ENCODE measurements around the gene TMOD2.

Gene TMOD2

GRCh38 chr15:51863131-51863530, 111.7 kb downstream of the TMOD2 start:
- no peak for DNase-seq

DNA sequence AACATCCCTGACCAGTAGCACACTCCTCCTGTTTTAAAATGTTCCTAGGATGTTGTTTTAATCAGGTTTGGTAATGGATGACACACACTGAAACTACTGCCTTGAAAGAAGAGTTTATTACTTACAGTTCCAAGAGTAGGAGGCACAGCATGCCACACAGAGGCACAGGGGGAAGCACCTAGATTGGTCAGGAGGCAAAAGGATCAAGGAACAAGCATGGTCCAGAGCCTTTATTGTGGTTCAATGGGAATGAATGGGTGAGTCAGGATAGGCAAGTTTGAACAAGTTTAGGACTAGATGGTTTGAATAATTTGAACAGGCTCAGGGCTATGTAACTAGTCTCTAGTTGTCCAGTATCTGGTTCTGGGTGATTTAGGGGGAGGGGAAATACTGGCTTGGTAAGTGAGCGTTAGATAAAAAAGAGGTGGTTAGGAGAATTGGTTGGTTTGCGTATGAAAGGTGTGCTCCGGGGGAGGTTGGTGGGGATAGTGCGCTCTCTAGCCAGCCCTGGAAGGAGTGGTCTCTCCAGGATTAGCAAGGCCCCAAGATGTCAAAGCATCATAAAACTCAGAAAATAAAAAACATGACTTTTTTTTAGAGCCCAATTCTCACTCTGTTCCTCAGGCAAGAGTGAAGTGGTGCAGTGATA, 113.1 kb downstream of the TMOD2 start:
- DNase-seq, result no peak

DNA sequence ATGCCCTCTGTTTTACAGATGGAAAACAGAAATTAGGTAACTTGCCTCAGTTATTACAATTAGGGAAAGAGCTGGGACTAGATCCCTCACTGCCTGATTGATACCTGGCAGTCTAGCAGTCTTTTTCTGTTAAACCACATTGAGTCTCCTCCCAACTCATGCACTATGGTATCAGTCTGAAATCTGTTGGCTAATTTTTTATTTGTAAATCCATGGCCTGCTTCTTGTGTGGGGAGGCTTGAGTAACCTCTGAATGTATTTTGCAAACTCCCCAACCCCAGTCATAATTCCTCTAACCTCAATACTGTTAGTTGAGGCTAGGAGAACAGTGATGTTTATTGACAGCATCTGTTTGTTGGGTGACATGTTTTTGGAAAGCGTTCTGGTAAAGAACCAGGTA, 113.9 kb downstream of the TMOD2 start:
- no peak for DNase-seq

Measured in effector CD4-positive, alpha-beta T cell (primary cell).